HG03565 (cell line): ENCODE data around the gene MAP9.
A peak's percentile ranks its signal among the peaks of the same experiment; 100 is the strongest.
"Not testable (repeated sequence)": the region's sequence is repeated elsewhere in the genome, so short reads cannot be mapped to it uniquely, and the experiment has no call there.

Source experiments
- ATAC-seq: cut with Tn5 transposase; IDR thresholded peaks from one replicate; pipeline ENCODE4 v1.9.1; 2021; ENCODE audit warnings: mild to moderate bottlenecking, moderate library complexity; ENCODE audit not compliant: unreplicated experiment

The MAP9 gene

DNA sequence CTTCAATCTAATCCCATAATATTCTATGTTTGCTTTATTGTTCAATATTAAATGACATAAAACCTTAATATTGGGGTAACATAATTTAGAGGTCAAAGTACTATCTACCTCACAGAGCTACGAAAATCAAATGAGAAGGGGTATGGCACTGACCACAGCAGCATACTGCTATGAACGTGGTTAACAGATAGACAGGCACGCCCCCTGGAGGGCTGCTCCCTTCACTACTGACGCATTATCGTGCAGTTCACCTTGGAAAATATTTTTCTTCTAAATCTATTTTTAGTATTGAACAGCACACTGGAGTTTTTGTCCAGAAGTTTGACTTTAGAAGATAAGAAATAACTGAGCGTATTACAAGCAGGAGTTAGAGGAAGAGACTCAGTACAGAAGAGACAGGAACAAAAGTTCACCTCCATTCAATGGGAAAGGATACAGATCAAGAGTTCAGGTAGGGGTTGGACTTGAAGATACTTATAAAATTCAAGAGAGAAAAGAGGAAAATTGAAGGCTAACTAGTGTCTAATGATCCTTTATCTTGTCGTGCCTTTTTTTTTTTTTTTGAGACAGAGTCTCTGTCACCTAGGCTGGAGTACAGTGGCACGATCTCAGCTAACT lies 22.7 kb downstream of the MAP9 start:
- ATAC-seq: peak; percentile 98

DNA sequence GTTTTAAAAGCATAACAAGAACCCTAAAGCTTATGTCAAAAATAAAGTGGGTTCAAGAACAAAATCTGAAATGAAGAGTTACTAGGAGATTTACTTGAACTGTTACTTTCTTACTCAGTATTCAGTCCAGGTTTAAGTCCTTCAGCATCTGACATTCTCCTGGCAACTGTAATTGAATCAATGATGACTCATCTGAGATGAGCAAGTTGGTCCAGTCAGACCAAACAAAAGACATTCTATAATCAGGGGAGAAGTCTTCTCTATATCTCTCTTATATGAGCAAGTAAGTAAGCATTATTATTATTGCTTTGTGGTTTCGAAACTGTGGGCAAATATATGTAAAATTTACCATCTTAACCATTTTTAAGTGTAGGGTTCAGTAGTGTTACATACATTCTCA lies 34.6 kb downstream of the MAP9 start:
- ATAC-seq: no peak

DNA sequence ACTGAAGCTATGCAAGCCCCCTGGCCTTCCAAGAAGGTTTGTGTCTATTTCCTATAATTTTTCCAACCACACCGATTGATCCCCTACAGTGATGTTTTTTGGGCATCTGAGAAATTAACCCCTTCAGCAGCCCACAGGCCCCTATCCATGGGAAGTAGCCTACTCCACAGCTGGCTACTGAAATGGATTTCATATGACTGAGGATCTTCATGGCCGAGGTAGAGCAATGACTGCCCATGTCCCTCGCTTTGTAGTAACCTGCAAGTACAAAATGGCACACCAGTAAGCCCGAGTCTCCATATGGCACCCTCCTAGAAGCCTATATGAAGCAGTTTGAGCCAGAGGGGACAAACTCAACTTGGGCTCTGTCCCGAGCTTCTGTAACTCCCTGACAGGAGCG lies 36.8 kb downstream of the MAP9 start:
- no peak for ATAC-seq

DNA sequence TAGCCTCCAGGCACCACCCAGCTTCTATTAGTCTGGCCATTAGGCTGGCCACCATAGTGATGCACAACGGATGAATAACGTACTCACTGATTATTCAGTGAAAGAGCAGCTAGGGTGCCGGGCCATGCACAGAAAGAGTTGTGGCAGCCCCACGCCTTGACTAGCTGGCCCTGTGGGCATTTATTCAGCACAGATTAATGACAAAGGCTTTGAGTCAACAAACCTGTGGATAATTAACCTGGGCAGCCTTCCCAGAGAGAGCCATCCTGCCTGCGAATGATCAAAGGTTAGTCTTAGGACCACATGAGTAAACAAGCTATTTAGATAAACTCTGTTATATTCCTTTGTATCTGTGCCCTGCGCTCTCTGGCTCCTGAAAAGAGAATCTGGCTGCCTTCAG lies 37.2 kb downstream of the MAP9 start:
- ATAC-seq: no peak

DNA sequence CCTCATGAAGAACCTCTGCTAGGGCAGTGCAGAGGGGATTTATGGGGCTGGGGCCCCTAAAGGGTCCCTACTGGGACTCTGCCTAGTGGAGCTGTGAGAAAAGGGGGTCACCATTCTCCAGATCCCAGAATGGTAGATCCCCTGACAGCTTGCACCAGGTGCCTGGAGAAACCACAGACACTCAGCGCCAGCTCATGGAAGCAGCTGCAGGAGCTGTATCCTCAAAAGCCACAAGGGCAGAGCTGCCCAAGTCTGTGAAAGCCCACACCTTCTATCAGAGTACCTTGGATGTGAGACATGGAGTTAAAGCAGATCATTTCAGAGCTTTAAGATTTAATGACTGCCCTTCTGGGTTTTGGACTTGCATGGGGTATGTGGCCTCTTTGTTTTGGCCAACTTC lies 38.6 kb downstream of the MAP9 start:
- ATAC-seq: no peak

DNA sequence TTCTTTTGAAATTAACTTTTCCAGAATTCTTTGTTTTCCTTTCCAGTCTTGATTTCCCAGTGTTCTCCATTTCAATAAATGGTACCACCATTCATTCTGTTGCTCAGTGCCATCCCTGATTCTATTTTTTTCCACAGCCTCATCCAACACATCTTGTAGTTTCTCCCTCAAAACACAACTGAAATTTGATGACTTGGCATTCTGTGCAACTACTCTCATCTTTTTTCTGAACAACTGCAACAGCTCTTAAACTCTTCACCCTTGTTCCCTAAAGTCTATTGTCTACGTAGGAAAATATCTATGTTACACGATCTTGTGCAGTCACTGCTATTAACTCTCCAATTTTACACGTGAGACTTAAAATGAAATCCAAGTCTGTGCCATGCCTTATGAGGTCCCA lies 40.5 kb downstream of the MAP9 start:
- ATAC-seq: no peak

DNA sequence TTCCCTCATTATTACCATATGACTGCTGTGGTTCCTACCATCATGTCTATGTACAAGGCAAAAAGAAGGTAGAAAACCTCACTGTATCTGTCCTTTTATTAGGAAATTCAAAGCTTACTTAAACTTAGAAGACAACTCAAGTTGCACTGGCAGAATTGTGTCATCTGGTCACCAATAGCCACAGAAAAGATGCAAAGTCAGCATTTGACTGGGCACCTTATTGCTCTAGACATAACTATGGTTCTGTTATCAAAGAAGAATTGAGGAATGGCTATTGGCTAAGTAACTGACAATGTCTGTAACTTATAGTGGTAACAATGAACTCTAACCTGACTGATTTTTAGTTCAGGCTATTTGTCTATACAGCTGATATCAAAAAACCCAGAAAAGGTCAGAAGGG lies 45.3 kb downstream of the MAP9 start:
- ATAC-seq: no peak

DNA sequence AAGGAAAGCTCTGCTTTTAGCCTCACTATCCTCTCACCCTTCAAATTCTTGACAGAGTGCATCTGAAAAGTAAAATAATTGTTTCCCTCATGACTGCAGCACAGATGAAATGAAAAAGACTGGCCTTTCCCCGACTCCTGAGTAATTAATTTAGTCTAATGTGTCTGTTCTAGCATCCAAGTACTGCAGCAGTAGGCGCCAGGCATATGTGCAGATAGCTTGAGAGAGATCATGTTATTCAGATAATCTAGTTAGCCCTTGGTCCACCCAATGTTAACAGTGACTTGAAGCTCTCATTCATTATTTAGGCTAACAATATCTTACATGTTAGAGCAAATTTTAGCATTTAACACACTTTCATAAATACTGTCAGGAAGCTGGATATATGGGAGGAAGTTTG lies 54.0 kb downstream of the MAP9 start:
- ATAC-seq: no peak

DNA sequence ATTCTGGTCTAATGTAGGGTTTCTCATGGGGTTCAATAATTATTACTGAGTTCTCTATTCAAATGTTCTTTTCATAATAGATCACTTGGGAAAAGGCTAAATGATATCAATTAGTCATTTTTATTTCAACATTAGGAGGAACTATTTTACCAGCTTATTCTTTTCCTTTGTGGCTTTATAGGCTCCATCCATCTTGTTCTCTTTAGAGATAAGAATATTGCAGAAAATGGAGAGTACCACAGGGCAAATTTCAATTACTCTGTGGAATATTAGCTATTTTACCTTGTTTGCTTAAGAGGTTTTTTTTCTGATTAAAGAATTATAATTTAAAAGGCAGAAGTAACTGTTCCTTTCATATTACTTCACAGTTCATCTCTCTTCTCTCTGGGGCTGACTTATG lies 55.8 kb downstream of the MAP9 start:
- no peak for ATAC-seq

DNA sequence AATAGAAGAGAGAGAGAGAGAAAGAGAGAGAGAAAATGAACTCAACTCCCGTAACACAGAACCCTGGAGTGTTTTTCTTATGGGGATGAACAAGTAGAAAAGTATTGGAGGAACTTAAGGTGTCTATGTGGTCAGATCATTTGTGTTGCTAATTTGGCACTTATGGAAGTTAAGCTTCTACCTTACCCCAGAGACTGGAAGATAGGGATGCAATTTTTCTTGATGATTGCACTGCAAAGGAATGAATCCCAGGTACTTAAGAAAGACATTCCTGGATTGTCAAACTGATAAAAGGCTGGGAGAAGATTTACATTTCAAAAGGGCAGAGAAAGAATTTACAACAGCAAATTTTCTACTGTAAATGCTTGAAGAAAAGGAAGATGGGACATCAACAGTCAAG lies 57.2 kb downstream of the MAP9 start:
- no peak for ATAC-seq

DNA sequence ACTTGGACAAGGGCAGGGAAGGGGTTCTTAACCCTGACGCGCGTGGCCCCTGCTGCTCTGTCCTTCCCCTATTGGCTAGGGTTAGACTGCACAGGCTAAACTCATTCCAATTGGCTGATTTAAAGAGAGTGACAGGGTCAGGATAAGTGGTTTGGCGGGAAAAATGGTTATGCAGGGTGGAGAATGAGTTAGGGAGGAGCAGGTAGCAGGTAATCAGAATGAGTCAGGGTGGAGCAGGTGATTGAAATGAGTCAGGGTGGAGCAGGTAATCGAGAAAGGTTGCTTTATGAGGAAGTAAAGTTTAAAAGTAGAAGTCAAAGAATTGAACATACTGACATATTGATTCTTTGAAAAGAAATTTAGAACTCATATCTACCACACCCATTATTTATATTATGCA lies 64.7 kb downstream of the MAP9 start:
- not testable (repeated sequence) for ATAC-seq

DNA sequence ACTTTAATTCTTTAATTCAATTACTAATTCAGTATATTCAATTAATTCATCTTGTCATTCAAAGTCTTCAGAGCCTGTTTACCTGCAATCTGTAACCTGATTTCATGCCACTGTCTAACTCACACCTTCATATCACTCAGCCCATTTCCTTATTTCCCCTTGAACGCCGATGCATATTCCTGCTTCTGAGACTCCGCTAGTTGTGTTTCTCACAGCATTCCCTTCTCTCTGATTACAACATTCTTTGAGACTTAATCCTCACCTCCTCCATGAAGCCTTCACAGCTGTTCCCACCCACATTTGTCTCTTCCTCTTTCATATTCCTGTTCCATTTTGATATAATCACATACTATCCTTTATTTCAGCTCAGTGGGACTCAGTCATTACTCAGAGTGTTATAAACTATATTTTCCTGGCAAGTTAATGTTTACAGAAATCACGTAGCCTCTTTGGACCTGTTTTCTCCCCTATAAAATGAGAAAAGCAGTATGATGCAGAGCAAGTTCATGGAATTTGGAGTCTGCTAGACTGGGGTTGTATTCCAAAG lies 69.0 kb downstream of the MAP9 start:
- ATAC-seq: no peak

DNA sequence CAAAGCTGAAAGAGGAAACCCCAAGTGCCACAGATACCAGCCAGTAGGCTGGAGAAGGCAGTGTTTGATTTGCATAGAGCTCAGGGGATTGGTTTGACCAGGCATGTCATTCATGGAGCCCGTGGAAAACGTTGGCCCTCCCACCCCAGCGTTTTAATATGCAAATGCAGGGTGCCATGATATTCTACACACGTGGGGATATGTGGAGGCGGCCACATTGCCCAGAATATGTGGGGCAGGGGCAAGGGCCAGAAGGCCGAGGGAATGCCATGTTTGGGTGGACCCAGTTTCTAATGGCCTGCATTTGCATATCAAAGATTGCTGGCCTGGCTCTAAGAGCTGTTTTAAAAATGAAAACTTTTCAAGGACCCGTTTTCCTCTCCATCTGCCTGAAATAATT lies 71.1 kb downstream of the MAP9 start:
- ATAC-seq: no peak

DNA sequence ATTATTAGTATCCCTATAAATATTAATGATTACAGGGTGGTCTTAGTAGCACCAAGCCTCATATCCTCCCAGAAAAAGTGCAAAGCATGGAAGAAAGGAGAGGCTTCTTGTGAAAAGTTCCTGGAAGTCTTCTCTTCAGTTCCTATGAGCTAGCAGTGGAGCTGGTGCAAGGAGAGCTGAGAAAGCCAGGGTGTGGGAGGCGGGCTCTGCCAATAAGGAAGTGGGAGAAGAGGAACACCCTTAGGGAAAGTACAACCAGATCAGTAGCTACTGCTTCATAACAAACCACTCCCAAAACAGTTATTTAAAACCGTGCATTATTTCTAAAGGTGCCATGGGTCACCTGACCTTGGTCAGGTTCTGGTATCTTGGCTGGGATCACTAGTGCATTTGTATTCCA lies 72.4 kb downstream of the MAP9 start:
- ATAC-seq: no peak

DNA sequence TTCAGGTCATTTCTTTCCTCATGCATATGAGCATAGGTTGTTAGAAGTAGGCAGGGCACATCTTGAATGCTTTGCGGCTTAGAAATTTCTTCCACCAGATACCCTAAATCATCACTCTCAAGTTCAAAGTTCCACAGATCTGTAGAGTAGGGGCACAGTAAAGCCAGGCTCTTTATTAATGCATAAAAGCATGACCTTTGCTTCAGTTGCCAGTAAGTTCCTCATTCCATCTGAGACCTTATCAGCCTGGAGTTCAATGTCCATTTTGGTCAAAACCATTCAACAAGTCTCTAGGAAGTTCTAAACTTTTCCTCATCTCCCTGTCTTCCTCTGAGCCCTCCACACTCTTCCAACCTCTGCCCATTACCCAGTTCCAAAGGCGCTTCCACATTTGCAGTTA lies 77.7 kb downstream of the MAP9 start:
- no peak for ATAC-seq
